HEK293 (cell line): ENCODE measurements around the gene EEF1AKMT4.

Source experiments
- AEBP2 ChIP-seq: fragments of 450-650 bp; formaldehyde crosslinking; IDR thresholded peaks from 2 replicates; pipeline ENCODE4 v1.5.1; 2016; ENCODE audit warnings: missing biosample characterization, missing genetic modification characterization, borderline replicate concordance
- CTCF ChIP-seq: fragments of 450-650 bp; formaldehyde crosslinking; IDR thresholded peaks from 2 replicates; pipeline ENCODE4 v1.5.1; 2016; ENCODE audit warnings: missing biosample characterization, missing genetic modification characterization
- INSM2 ChIP-seq: fragments of 450-650 bp; formaldehyde crosslinking; IDR thresholded peaks from 2 replicates; pipeline ENCODE4 v1.5.1; 2016; ENCODE audit warnings: missing biosample characterization, missing genetic modification characterization
- REST ChIP-seq: fragments of 450-650 bp; formaldehyde crosslinking; IDR thresholded peaks from 2 replicates; pipeline ENCODE4 v1.5.1; 2016; ENCODE audit warnings: missing biosample characterization, missing genetic modification characterization
- TRIM28 ChIP-seq: IDR thresholded peaks from 2 replicates; pipeline ENCODE4 v1.6.1; 2011; ENCODE audit warnings: low read length, control low read depth, borderline replicate concordance
- YY1 ChIP-seq: fragments of 450-650 bp; formaldehyde crosslinking; IDR thresholded peaks from 2 replicates; pipeline ENCODE4 v1.5.1; 2018; ENCODE audit warnings: missing biosample characterization, missing genetic modification characterization
- ZNF248 ChIP-seq: fragments of 450-650 bp; formaldehyde crosslinking; IDR thresholded peaks from 2 replicates; pipeline ENCODE4 v1.5.1; 2017; ENCODE audit warnings: missing biosample characterization, missing genetic modification characterization
- ZNF274 ChIP-seq, 2 experiments: fragments of 200-500 bp in 1 of 2; fragments of 450-650 bp in 1 of 2; sonication (Bioruptor generic) in 1 of 2; formaldehyde crosslinking in 1 of 2; IDR thresholded peaks; 2 replicates each; pipeline versions ENCODE4 v1.5.1 to v1.6.1; 2014 to 2016; ENCODE audit warnings: borderline replicate concordance in 1 of 2, inconsistent platforms in 1 of 2, low read length in 1 of 2, missing biosample characterization in 1 of 2, missing genetic modification characterization in 1 of 2
- ZNF280C ChIP-seq: fragments of 450-650 bp; formaldehyde crosslinking; IDR thresholded peaks from 2 replicates; pipeline ENCODE4 v1.5.1; 2016; ENCODE audit warnings: missing biosample characterization, missing genetic modification characterization
- ZNF423 ChIP-seq: fragments of 450-650 bp; formaldehyde crosslinking; IDR thresholded peaks from 2 replicates; pipeline ENCODE4 v1.5.1; 2016; ENCODE audit warnings: missing biosample characterization, missing genetic modification characterization
- ZNF449 ChIP-seq: fragments of 450-650 bp; formaldehyde crosslinking; IDR thresholded peaks from 2 replicates; pipeline ENCODE4 v1.5.1; 2017; ENCODE audit warnings: missing biosample characterization, mild to moderate bottlenecking, missing genetic modification characterization, moderate library complexity
- ZNF473 ChIP-seq: fragments of 450-650 bp; formaldehyde crosslinking; IDR thresholded peaks from 2 replicates; pipeline ENCODE4 v1.5.1; 2017; ENCODE audit warnings: missing biosample characterization, missing genetic modification characterization
- ZNF530 ChIP-seq: fragments of 450-650 bp; formaldehyde crosslinking; IDR thresholded peaks from 2 replicates; pipeline ENCODE4 v1.5.1; 2016; ENCODE audit warnings: low read depth, missing biosample characterization, missing genetic modification characterization

GRCh38 chr3:184235381-184236032 is 14.0 kb upstream of the EEF1AKMT4 start:
- TF ChIP-seq CTCF (tag by site-specific recombination) (no peak), YY1 (tag by site-specific recombination) (no peak), ZNF274 (IDR thresholded peaks at IDR 0.05; ENCODE audit: low read length) (no peak), ZNF274 (tag by site-specific recombination; IDR thresholded peaks at IDR 0.05; ENCODE audit: borderline replicate concordance) (no peak), ZNF248 (tag by site-specific recombination) (no peak), REST (tag by site-specific recombination) (no peak), TRIM28 (no peak), ZNF423 (tag by site-specific recombination) (no peak), ZNF280C (tag by site-specific recombination) (no peak), ZNF449 (tag by site-specific recombination) (no peak), ZNF530 (tag by site-specific recombination) (no peak), AEBP2 (tag by site-specific recombination) (no peak), ZNF473 (tag by site-specific recombination) (no peak), INSM2 (no peak)
